Measurements from ENCODE around the gene LIPE.

The LIPE gene

DNA sequence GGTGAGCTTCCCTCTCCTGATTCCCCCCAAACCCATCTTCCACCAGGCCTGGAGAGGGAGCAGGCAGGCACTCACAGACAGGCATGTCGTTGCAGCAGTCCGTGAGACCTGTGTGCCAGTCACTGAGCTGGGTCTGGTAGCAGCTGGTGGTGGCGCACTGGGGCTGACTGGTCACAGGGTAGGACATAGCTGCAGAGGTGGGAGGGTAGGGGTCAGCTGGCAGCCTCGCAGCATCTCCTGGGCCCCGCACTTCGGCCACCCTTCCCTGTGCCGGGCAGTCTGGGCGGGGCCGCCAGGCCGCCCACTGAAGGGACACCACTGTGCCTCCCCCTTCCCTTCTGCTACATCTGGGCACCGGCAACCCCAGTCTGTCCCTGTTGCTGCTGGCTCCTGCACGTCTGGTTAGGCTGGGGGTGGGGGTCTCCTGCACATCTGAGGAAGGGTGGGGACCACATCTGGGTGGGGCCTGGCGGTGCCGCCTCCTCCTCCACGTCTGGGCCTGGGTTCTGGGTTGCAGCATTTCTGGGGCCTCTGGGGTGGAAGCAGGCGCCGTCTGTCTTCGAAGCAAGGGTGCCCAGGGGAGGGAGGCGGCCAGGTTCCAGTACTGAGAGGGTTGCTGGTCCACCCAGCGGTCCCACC is 38.2 kb downstream of the LIPE start:
- H3K27ac ChIP-seq (ENCODE audit: low read depth, low read length), result no peak overlapping the region
- H4K20me1 ChIP-seq (ENCODE audit: control insufficient read depth, insufficient read depth, low read depth, low read length), result no peaks in the 10 kb centered on the region
- no peaks in the 10 kb centered on the region for H3K36me3 ChIP-seq (ENCODE audit: control insufficient read depth, low read length)
- no peaks in the 10 kb centered on the region for H3K9me2 ChIP-seq (replicated peaks; ENCODE audit: control insufficient read depth, low read length)
- no peaks in the 10 kb centered on the region for H3F3A ChIP-seq (ENCODE audit: control insufficient read depth, insufficient read depth)
- peaks cover 12% of the 10 kb centered on the region for H3K27me3 ChIP-seq (ENCODE audit: control insufficient read depth, low read length)
- TF ChIP-seq, protein P1, sequence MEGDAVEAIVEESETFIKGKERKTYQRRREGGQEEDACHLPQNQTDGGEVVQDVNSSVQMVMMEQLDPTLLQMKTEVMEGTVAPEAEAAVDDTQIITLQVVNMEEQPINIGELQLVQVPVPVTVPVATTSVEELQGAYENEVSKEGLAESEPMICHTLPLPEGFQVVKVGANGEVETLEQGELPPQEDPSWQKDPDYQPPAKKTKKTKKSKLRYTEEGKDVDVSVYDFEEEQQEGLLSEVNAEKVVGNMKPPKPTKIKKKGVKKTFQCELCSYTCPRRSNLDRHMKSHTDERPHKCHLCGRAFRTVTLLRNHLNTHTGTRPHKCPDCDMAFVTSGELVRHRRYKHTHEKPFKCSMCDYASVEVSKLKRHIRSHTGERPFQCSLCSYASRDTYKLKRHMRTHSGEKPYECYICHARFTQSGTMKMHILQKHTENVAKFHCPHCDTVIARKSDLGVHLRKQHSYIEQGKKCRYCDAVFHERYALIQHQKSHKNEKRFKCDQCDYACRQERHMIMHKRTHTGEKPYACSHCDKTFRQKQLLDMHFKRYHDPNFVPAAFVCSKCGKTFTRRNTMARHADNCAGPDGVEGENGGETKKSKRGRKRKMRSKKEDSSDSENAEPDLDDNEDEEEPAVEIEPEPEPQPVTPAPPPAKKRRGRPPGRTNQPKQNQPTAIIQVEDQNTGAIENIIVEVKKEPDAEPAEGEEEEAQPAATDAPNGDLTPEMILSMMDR (IDR thresholded peaks at IDR 0.05; ENCODE audit: low read depth, low read length, poor library complexity, severe bottlenecking), result no peak
- TF ChIP-seq EZH2phosphoT487 (IDR thresholded peaks at IDR 0.05; ENCODE audit: borderline replicate concordance, low read length), result no peak
- H3K9me3 ChIP-seq (ENCODE audit: control insufficient read depth, insufficient read depth, low read length), result no peaks in the 10 kb centered on the region
- no peak overlapping the region for H3K4me2 ChIP-seq (ENCODE audit: low read length)
- H3K4me1 ChIP-seq (ENCODE audit: control insufficient read depth, low read length), result peaks cover 9% of the 10 kb centered on the region
- H3K4me3 ChIP-seq (ENCODE audit: low read length), result no peak overlapping the region
- H3K79me2 ChIP-seq (ENCODE audit: control insufficient read depth, low read length), result no peaks in the 10 kb centered on the region

DNA sequence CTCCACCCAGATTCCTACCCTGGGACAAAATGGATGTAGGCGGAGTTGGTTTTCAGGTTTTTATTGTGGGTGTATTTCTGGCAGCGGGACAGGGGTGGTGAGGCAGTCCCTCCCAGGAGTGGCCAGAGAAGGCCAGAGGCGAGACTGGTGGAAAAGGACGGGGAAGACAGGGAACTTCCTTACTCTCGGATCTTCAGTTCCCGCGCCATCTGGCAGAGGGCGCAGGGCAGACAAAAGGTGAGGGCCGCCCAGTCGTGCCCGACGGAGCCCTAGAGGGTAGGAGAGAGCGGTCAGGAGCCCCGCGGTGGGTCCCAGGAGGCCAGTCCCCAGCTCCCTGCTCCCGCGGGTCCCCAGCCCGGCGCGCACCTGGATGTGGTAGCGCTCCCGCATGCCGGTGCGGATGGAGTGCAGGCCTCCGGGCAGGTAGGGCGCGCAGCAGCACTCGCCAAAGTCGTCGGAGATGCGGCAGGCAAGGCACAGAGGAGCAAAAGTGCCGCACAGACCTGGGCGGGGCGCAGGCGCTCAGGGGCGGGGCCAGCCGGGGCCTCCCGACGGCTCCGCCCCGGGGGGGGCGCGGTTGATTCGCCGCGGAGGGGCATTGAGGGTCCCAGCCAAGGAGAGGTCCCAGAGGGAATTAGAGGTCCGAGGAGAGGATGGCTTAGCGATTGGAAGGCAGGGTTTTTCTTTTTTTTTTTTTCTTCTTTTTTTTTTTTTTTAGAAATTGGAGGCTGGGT is 40.0 kb downstream of the LIPE start:
- Histone ChIP-seq H4K20me1 (ENCODE audit: control insufficient read depth, insufficient read depth, low read depth, low read length) (no peaks in the 10 kb centered on the region), H3K9me2 (replicated peaks; ENCODE audit: control insufficient read depth, low read length) (no peaks in the 10 kb centered on the region), H3F3A (ENCODE audit: control insufficient read depth, insufficient read depth) (no peaks in the 10 kb centered on the region), H3K79me2 (ENCODE audit: control insufficient read depth, low read length) (no peaks in the 10 kb centered on the region), H3K36me3 (ENCODE audit: control insufficient read depth, low read length) (no peaks in the 10 kb centered on the region), H3K4me1 (ENCODE audit: control insufficient read depth, low read length) (peaks cover 9% of the 10 kb centered on the region), H3K27ac (ENCODE audit: low read depth, low read length) (no peak overlapping the region), H3K9me3 (ENCODE audit: control insufficient read depth, insufficient read depth, low read length) (no peaks in the 10 kb centered on the region), H3K4me3 (ENCODE audit: low read length) (peak overlapping the region; percentile 71), H3K27me3 (ENCODE audit: control insufficient read depth, low read length) (peaks cover 13% of the 10 kb centered on the region), H3K4me2 (ENCODE audit: low read length) (peak overlapping the region; percentile 65)
- no peak for TF ChIP-seq EZH2phosphoT487 (IDR thresholded peaks at IDR 0.05; ENCODE audit: borderline replicate concordance, low read length)
- TF ChIP-seq, protein P1 (IDR thresholded peaks at IDR 0.05; ENCODE audit: low read depth, low read length, poor library complexity, severe bottlenecking), result peak; percentile 76

DNA sequence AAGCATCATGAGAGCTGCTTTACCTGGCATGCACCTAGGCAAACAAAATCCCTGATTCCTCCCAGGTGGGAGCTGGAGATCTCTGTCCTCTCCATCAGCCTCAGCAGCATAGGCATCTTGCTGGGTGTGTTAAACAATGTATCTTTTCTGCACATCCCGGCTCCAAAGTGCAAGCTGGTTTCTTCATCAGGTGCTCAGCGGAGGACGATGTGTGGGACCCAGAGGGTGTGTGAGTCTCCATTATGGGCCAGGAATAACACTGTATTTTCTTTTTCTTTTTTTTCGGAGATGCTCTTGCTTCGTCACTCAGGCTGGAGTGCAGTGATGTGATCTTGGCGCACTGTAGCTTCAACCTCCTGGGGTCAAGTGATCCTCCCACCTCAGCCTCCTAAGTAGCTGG is 47.0 kb downstream of the LIPE start:
- no peaks in the 10 kb centered on the region for H3K9me2 ChIP-seq (replicated peaks; ENCODE audit: control insufficient read depth, low read length)
- no peak for TF ChIP-seq EZH2phosphoT487 (IDR thresholded peaks at IDR 0.05; ENCODE audit: borderline replicate concordance, low read length)
- TF ChIP-seq, protein P1 (IDR thresholded peaks at IDR 0.05; ENCODE audit: low read depth, low read length, poor library complexity, severe bottlenecking), result no peak
- no peaks in the 10 kb centered on the region for H3K9me3 ChIP-seq (ENCODE audit: control insufficient read depth, insufficient read depth, low read length)
- H3K27ac ChIP-seq (ENCODE audit: low read depth, low read length), result no peak overlapping the region
- H3K4me2 ChIP-seq (ENCODE audit: low read length), result no peak overlapping the region
- no peaks in the 10 kb centered on the region for H3F3A ChIP-seq (ENCODE audit: control insufficient read depth, insufficient read depth)
- H3K79me2 ChIP-seq (ENCODE audit: control insufficient read depth, low read length), result no peaks in the 10 kb centered on the region
- H3K27me3 ChIP-seq (ENCODE audit: control insufficient read depth, low read length), result peaks cover 25% of the 10 kb centered on the region
- H3K36me3 ChIP-seq (ENCODE audit: control insufficient read depth, low read length), result no peaks in the 10 kb centered on the region
- no peaks in the 10 kb centered on the region for H3K4me1 ChIP-seq (ENCODE audit: control insufficient read depth, low read length)
- no peaks in the 10 kb centered on the region for H4K20me1 ChIP-seq (ENCODE audit: control insufficient read depth, insufficient read depth, low read depth, low read length)
- no peak overlapping the region for H3K4me3 ChIP-seq (ENCODE audit: low read length)
